OCI-LY7 (cell line): ENCODE results near the gene EVI5. TPM values are rescaled to one million over a fixed set of nuclear protein-coding genes. Genes with fewer than 3 reads are reported as not detected.

ENCODE experiments used
- BruUV-seq: library from RNA; stranded (reverse); fragments of 400-500 nt; replicated peaks from 2 replicates; lab custom pipeline; 2021; lab: Mats Ljungman, UMichigan
- CTCF ChIA-PET: fragments of 300-600 bp; sonication (Branson Sonifier 250); formaldehyde crosslinking; loops from one replicate; lab custom pipeline; 2022; ENCODE audit warnings: antibody characterized with exemption; ENCODE audit not compliant: unreplicated experiment; lab: Charles Lee
- POLR2A ChIA-PET: fragments of 300-600 bp; sonication (Branson Sonifier 250); formaldehyde crosslinking; loops from one replicate; lab custom pipeline; 2022; ENCODE audit warnings: antibody characterized with exemption; lab: Charles Lee
- DNase-seq: peaks from one replicate; pipeline ENCODE4 v3.0.0-alpha.2; 2015; ENCODE audit warnings: low spot score
- H2AFZ ChIP-seq: fragments of 200-600 bp; sonication (generic), shearing (Covaris generic); 2 replicates; pipeline ENCODE4 v1.6.1; 2014; ENCODE audit warnings: mild to moderate bottlenecking, antibody characterized with exemption, low read length, moderate library complexity
- H3K27ac ChIP-seq: fragments of 200-600 bp; sonication (generic); 2 replicates; pipeline ENCODE4 v1.5.1; 2014; ENCODE audit warnings: mixed run types, low read depth, mild to moderate bottlenecking, moderate library complexity, low read length, inconsistent platforms; ENCODE audit not compliant: poor library complexity, severe bottlenecking
- H3K36me3 ChIP-seq: fragments of 200-600 bp; sonication (generic); 2 replicates; pipeline ENCODE4 v1.6.1; 2014; ENCODE audit warnings: mild to moderate bottlenecking, antibody characterized with exemption, low read length, moderate library complexity, mixed read lengths; ENCODE audit not compliant: insufficient read depth
- H3K4me1 ChIP-seq: fragments of 200-600 bp; sonication (generic); 2 replicates; pipeline ENCODE4 v1.5.1; 2014; ENCODE audit warnings: mild to moderate bottlenecking, low read length; ENCODE audit not compliant: insufficient read depth, poor library complexity, severe bottlenecking
- H3K4me2 ChIP-seq: fragments of 200-600 bp; sonication (generic); 2 replicates; pipeline ENCODE4 v1.6.1; 2014; ENCODE audit warnings: mild to moderate bottlenecking, low read length
- H3K4me3 ChIP-seq: fragments of 200-600 bp; sonication (generic); 2 replicates; pipeline ENCODE4 v1.5.1; 2014; ENCODE audit warnings: mild to moderate bottlenecking, low read depth, low read length; ENCODE audit not compliant: poor library complexity, severe bottlenecking
- H3K79me2 ChIP-seq: fragments of 200-600 bp; sonication (generic); 2 replicates; pipeline ENCODE4 v1.6.1; 2016; ENCODE audit warnings: low read depth, mild to moderate bottlenecking, low read length, moderate library complexity, mixed read lengths; ENCODE audit not compliant: insufficient read depth
- H3K9me2 ChIP-seq: fragments of 200-600 bp; sonication (generic); 2 replicates; pipeline ENCODE4 v1.6.1; 2016; ENCODE audit warnings: mild to moderate bottlenecking, low read length, mixed read lengths; ENCODE audit not compliant: insufficient read depth
- H3K9me3 ChIP-seq: fragments of 200-600 bp; sonication (generic); 2 replicates; pipeline ENCODE4 v1.6.1; 2014; ENCODE audit warnings: mild to moderate bottlenecking, mixed run types, low read length, mixed read lengths
- H4K20me1 ChIP-seq: fragments of 200-600 bp; sonication (generic); 2 replicates; pipeline ENCODE4 v1.6.1; 2014; ENCODE audit warnings: mild to moderate bottlenecking, antibody characterized with exemption, low read length, moderate library complexity, mixed read lengths; ENCODE audit not compliant: insufficient read depth
- CTCF ChIP-seq: fragments of 200-600 bp; sonication (generic); conservative IDR thresholded peaks from 2 replicates; pipeline ENCODE4 v1.5.1; 2014; ENCODE audit warnings: mild to moderate bottlenecking, antibody characterized with exemption, low read length, moderate library complexity, mixed read lengths
- EZH2phosphoT487 ChIP-seq: fragments of 200-600 bp; sonication (generic); IDR thresholded peaks from 2 replicates; pipeline ENCODE4 v1.6.1; 2018; ENCODE audit warnings: low read depth, borderline replicate concordance, mild to moderate bottlenecking, mixed run types, antibody characterized with exemption, low read length, moderate library complexity, mixed read lengths
- intact Hi-C: fragments of 100-400 bp; cut with micrococcal nuclease; formaldehyde crosslinking; loops from one replicate; pipeline ENCODE4 v1.10.0; 2022; ENCODE audit not compliant: unreplicated experiment
- total RNA-seq, 2 experiments: library from RNA; depleted of rRNA in 1 of 2; stranded (reverse); fragments of >200 nt in 1 of 2; shearing (Covaris generic) in 1 of 2; gene quantifications; 2 replicates each; pipeline ENCODE4 v1.2.3, GENCODE V29; 2014 to 2022

Gene EVI5
- total RNA-seq, 2 experiments from 2014 or later: 15.1 to 27.8 TPM

GRCh38 chr1:92479587-92479986 is 305.3 kb downstream of the EVI5 start:
- no peaks in the 10 kb centered on the region for H4K20me1 ChIP-seq
- TF ChIP-seq CTCF (no peak), EZH2phosphoT487 (no peak)
- H2AFZ ChIP-seq: no peak overlapping the region
- ChIA-PET CTCF (no interaction called here), POLR2A (interaction anchor here (0.7 kb wide), 1 partner anchor 204 kb away, joined by 4 read pairs; no protein-coding TSS in a partner anchor)
- H3K36me3 ChIP-seq: no peaks in the 10 kb centered on the region
- intact Hi-C loops: no loop called here
- H3K4me2 ChIP-seq: no peak overlapping the region
- H3K27ac ChIP-seq: no peak overlapping the region
- DNase-seq: no peak
- H3K9me3 ChIP-seq: no peaks in the 10 kb centered on the region
- peaks cover 17% of the 10 kb centered on the region for H3K4me1 ChIP-seq
- H3K79me2 ChIP-seq: no peaks in the 10 kb centered on the region
- no peaks in the 10 kb centered on the region for H3K9me2 ChIP-seq
- no peak overlapping the region for H3K4me3 ChIP-seq
- no TSS peak for BruUV-seq

GRCh38 chr1:92478393-92478792 is 306.5 kb downstream of the EVI5 start:
- H4K20me1 ChIP-seq: no peaks in the 10 kb centered on the region
- H3K9me3 ChIP-seq: no peaks in the 10 kb centered on the region
- peaks cover 13% of the 10 kb centered on the region for H3K4me1 ChIP-seq
- H3K27ac ChIP-seq: no peak overlapping the region
- no peak overlapping the region for H3K4me2 ChIP-seq
- DNase-seq: no peak
- H3K36me3 ChIP-seq: no peaks in the 10 kb centered on the region
- H3K4me3 ChIP-seq: no peak overlapping the region
- H3K79me2 ChIP-seq: no peaks in the 10 kb centered on the region
- no peak overlapping the region for H2AFZ ChIP-seq
- TF ChIP-seq EZH2phosphoT487 (no peak), CTCF (no peak)
- H3K9me2 ChIP-seq: no peaks in the 10 kb centered on the region
- BruUV-seq: no TSS peak
- CTCF ChIA-PET: interaction anchor here (0.6 to 1.0 kb wide), 2 partner anchors 31 to 704 kb away, joined by 3 to 5 read pairs; no protein-coding TSS in a partner anchor
- intact Hi-C loops: no loop called here
- POLR2A ChIA-PET: no interaction called here

- H3K9me3 ChIP-seq: no peaks in the 10 kb centered on the region
- ChIA-PET POLR2A (interaction anchor here (1.3 kb wide), 1 partner anchor 9 kb away, joined by 4 read pairs; no protein-coding TSS in a partner anchor), CTCF (no interaction called here)
- H3K36me3 ChIP-seq: no peaks in the 10 kb centered on the region
- intact Hi-C loops: no loop called here
- no peaks in the 10 kb centered on the region for H4K20me1 ChIP-seq
- no peak overlapping the region for H3K27ac ChIP-seq
- TF ChIP-seq EZH2phosphoT487 (no peak), CTCF (no peak)
- peaks cover 13% of the 10 kb centered on the region for H3K4me1 ChIP-seq
- peak overlapping the region; percentile 33; the same call in 1 of the 2 replicates for H2AFZ ChIP-seq
- H3K4me3 ChIP-seq: no peak overlapping the region
- H3K9me2 ChIP-seq: no peaks in the 10 kb centered on the region
- peak; percentile 68 for DNase-seq
- H3K79me2 ChIP-seq: no peaks in the 10 kb centered on the region
- no TSS peak for BruUV-seq
- peak overlapping the region; percentile 12; the same call in 1 of the 2 replicates for H3K4me2 ChIP-seq
These were observed 308.8 kb downstream of the EVI5 start for GRCh38 chr1:92476071-92476631.
